IPS-18a (cell line): ENCODE measurements around the gene PNPLA5.

Experiments
- H3K27ac ChIP-seq: one replicate; pipeline ENCODE4 v1.5.1; 2013; ENCODE audit warnings: low read length
- H3K27me3 ChIP-seq: one replicate; pipeline ENCODE4 v1.6.1; 2013; ENCODE audit warnings: mild to moderate bottlenecking, low read length; ENCODE audit not compliant: control insufficient read depth, insufficient read depth
- H3K36me3 ChIP-seq: one replicate; pipeline ENCODE4 v1.6.1; 2013; ENCODE audit warnings: low read depth, low read length; ENCODE audit not compliant: control insufficient read depth
- H3K4me1 ChIP-seq: one replicate; pipeline ENCODE4 v1.6.1; 2013; ENCODE audit warnings: low read depth, low read length; ENCODE audit not compliant: control insufficient read depth
- H3K4me3 ChIP-seq: one replicate; pipeline ENCODE4 v1.5.1; 2013; ENCODE audit warnings: low read length
- H3K9ac ChIP-seq: one replicate; pipeline ENCODE4 v1.6.1; 2013; ENCODE audit warnings: mild to moderate bottlenecking, low read length, moderate library complexity
- H3K9me3 ChIP-seq: one replicate; pipeline ENCODE4 v1.6.1; 2013; ENCODE audit warnings: low read depth, low read length; ENCODE audit not compliant: control insufficient read depth

PNPLA5 gene

GRCh38 chr22:43859176-43859575 lies 32.6 kb downstream of the PNPLA5 start:
- no peak overlapping the region for H3K4me3 ChIP-seq
- H3K4me1 ChIP-seq: peaks cover 23% of the 10 kb centered on the region
- no peak overlapping the region for H3K27ac ChIP-seq
- H3K9ac ChIP-seq: no peak overlapping the region
- H3K27me3 ChIP-seq: no peaks in the 10 kb centered on the region
- no peaks in the 10 kb centered on the region for H3K9me3 ChIP-seq
- no peaks in the 10 kb centered on the region for H3K36me3 ChIP-seq

- no peak overlapping the region for H3K9ac ChIP-seq
- no peak overlapping the region for H3K4me3 ChIP-seq
- H3K4me1 ChIP-seq: peaks cover 23% of the 10 kb centered on the region
- H3K27me3 ChIP-seq: no peaks in the 10 kb centered on the region
- H3K27ac ChIP-seq: no peak overlapping the region
- no peaks in the 10 kb centered on the region for H3K36me3 ChIP-seq
- H3K9me3 ChIP-seq: no peaks in the 10 kb centered on the region
These were observed 33.5 kb downstream of the PNPLA5 start for GRCh38 chr22:43858156-43858895.

GRCh38 chr22:43857367-43857766 lies 34.4 kb downstream of the PNPLA5 start:
- H3K9me3 ChIP-seq: no peaks in the 10 kb centered on the region
- no peaks in the 10 kb centered on the region for H3K36me3 ChIP-seq
- H3K9ac ChIP-seq: no peak overlapping the region
- no peaks in the 10 kb centered on the region for H3K27me3 ChIP-seq
- H3K4me1 ChIP-seq: peaks cover 23% of the 10 kb centered on the region
- H3K4me3 ChIP-seq: no peak overlapping the region
- H3K27ac ChIP-seq: no peak overlapping the region

- Histone ChIP-seq H3K27me3 (no peaks in the 10 kb centered on the region), H3K27ac (no peak overlapping the region), H3K36me3 (no peaks in the 10 kb centered on the region), H3K9me3 (no peaks in the 10 kb centered on the region), H3K9ac (no peak overlapping the region), H3K4me1 (peaks cover 12% of the 10 kb centered on the region), H3K4me3 (no peak overlapping the region)
These were observed 36.4 kb downstream of the PNPLA5 start for GRCh38 chr22:43855431-43855830.

GRCh38 chr22:43854786-43855271 lies 37.0 kb downstream of the PNPLA5 start:
- Histone ChIP-seq H3K4me3 (no peak overlapping the region), H3K27me3 (no peaks in the 10 kb centered on the region), H3K27ac (no peak overlapping the region), H3K36me3 (no peaks in the 10 kb centered on the region), H3K9me3 (no peaks in the 10 kb centered on the region), H3K9ac (no peak overlapping the region), H3K4me1 (peaks cover 12% of the 10 kb centered on the region)

GRCh38 chr22:43854121-43854785 lies 37.6 kb downstream of the PNPLA5 start:
- no peak overlapping the region for H3K9ac ChIP-seq
- H3K36me3 ChIP-seq: no peaks in the 10 kb centered on the region
- peaks cover 8% of the 10 kb centered on the region for H3K4me1 ChIP-seq
- no peak overlapping the region for H3K27ac ChIP-seq
- no peaks in the 10 kb centered on the region for H3K27me3 ChIP-seq
- H3K4me3 ChIP-seq: no peak overlapping the region
- no peaks in the 10 kb centered on the region for H3K9me3 ChIP-seq

- no peaks in the 10 kb centered on the region for H3K36me3 ChIP-seq
- H3K9me3 ChIP-seq: no peaks in the 10 kb centered on the region
- H3K4me3 ChIP-seq: no peak overlapping the region
- peaks cover under 1% of the 10 kb centered on the region for H3K4me1 ChIP-seq
- no peaks in the 10 kb centered on the region for H3K27me3 ChIP-seq
- no peak overlapping the region for H3K9ac ChIP-seq
- no peak overlapping the region for H3K27ac ChIP-seq
These were observed 38.4 kb downstream of the PNPLA5 start for GRCh38 chr22:43853328-43853931.

- Histone ChIP-seq H3K9me3 (no peaks in the 10 kb centered on the region), H3K4me1 (no peaks in the 10 kb centered on the region), H3K4me3 (no peak overlapping the region), H3K36me3 (no peaks in the 10 kb centered on the region), H3K9ac (no peak overlapping the region), H3K27ac (no peak overlapping the region), H3K27me3 (no peaks in the 10 kb centered on the region)
These were observed 39.1 kb downstream of the PNPLA5 start for GRCh38 chr22:43852573-43853327.

GRCh38 chr22:43851979-43852307 lies 39.9 kb downstream of the PNPLA5 start:
- Histone ChIP-seq H3K27me3 (no peaks in the 10 kb centered on the region), H3K27ac (no peak overlapping the region), H3K9me3 (no peaks in the 10 kb centered on the region), H3K4me3 (no peak overlapping the region), H3K9ac (no peak overlapping the region), H3K36me3 (no peaks in the 10 kb centered on the region), H3K4me1 (no peaks in the 10 kb centered on the region)

- Histone ChIP-seq H3K4me3 (no peak overlapping the region), H3K27me3 (no peaks in the 10 kb centered on the region), H3K9ac (no peak overlapping the region), H3K27ac (no peak overlapping the region), H3K4me1 (peaks cover 3% of the 10 kb centered on the region), H3K36me3 (no peaks in the 10 kb centered on the region), H3K9me3 (no peaks in the 10 kb centered on the region)
These were observed 40.5 kb downstream of the PNPLA5 start for GRCh38 chr22:43851058-43851978.
